Panc1 (cell line): ENCODE data around the gene ZIC4. TPM values are rescaled to one million over a fixed set of nuclear protein-coding genes. Genes with fewer than 3 reads are reported as not detected.

Experiments used
- ATAC-seq: fragments of 200-7000 bp; cut with Tn5 transposase; 2 replicates; pipeline ENCODE4 v1.9.1; 2020; ENCODE audit warnings: mild to moderate bottlenecking, moderate library complexity
- BruUV-seq: library from RNA; stranded (reverse); fragments of 400-500 nt; replicated peaks from 2 replicates; lab custom pipeline; 2021; lab: Mats Ljungman, UMichigan
- CTCF ChIA-PET: fragments of 300-600 bp; sonication (Branson Sonifier 250); formaldehyde crosslinking; loops from one replicate; lab custom pipeline; 2022; ENCODE audit warnings: antibody characterized with exemption; lab: Charles Lee
- POLR2A ChIA-PET: fragments of 300-600 bp; sonication (Branson Sonifier 250); formaldehyde crosslinking; loops from one replicate; lab custom pipeline; 2022; ENCODE audit warnings: antibody characterized with exemption; lab: Charles Lee
- DNase-seq: peaks from one replicate; pipeline ENCODE4 v3.0.0-alpha.2; 2010; ENCODE audit warnings: low read depth, low spot score
- H3K27ac ChIP-seq: 2 replicates; pipeline ENCODE4 v1.5.1; 2011; ENCODE audit warnings: mild to moderate bottlenecking, low read length, inconsistent platforms
- H3K27me3 ChIP-seq: fragments of 200-500 bp; sonication (Bioruptor generic); 2 replicates; pipeline ENCODE4 v1.6.0; 2014; ENCODE audit warnings: low read length, inconsistent platforms; ENCODE audit not compliant: control insufficient read depth, insufficient read depth
- H3K36me3 ChIP-seq: fragments of 200-500 bp; sonication (Bioruptor generic); 2 replicates; pipeline ENCODE4 v1.5.1; 2014; ENCODE audit warnings: inconsistent platforms, mild to moderate bottlenecking, low read length, moderate library complexity; ENCODE audit not compliant: control insufficient read depth, insufficient read depth
- H3K4me1 ChIP-seq: 2 replicates; pipeline ENCODE4 v1.5.1; 2011; ENCODE audit warnings: inconsistent platforms, mild to moderate bottlenecking, low read length, moderate library complexity; ENCODE audit not compliant: control insufficient read depth, insufficient read depth
- H3K4me3 ChIP-seq, 2 experiments: 2 replicates each; pipeline ENCODE4 v1.5.1; 2011 to 2012; ENCODE audit warnings: low read depth in 2 of 2, low read length in 2 of 2, mild to moderate bottlenecking in 2 of 2, inconsistent platforms in 1 of 2, moderate library complexity in 1 of 2
- H3K9me3 ChIP-seq: fragments of 200-500 bp; sonication (Bioruptor generic); 2 replicates; pipeline ENCODE4 v1.5.1; 2014; ENCODE audit warnings: low read depth, mild to moderate bottlenecking, inconsistent platforms, low read length, moderate library complexity; ENCODE audit not compliant: control insufficient read depth, insufficient read depth
- CTCF ChIP-seq: fragments of 450-650 bp; IDR thresholded peaks from 2 replicates; pipeline ENCODE4 v1.5.1; 2017; ENCODE audit warnings: mild to moderate bottlenecking
- POLR2AphosphoS5 ChIP-seq: IDR thresholded peaks from 2 replicates; pipeline ENCODE4 v1.6.1; 2012; ENCODE audit warnings: mild to moderate bottlenecking, low read depth, low read length, moderate library complexity
- SIN3A ChIP-seq: IDR thresholded peaks from 2 replicates; pipeline ENCODE4 v1.6.1; 2012; ENCODE audit warnings: low read depth, mild to moderate bottlenecking, low read length, moderate library complexity, borderline replicate concordance; ENCODE audit not compliant: insufficient read depth
- TCF7L2 ChIP-seq: IDR thresholded peaks from 2 replicates; pipeline ENCODE4 v1.6.1; 2011; ENCODE audit warnings: mild to moderate bottlenecking, low read depth, low read length, inconsistent platforms
- in situ Hi-C: cut with HindIII; loops from 2 replicates; pipeline ENCODE4 v1.10.0; 2016; ENCODE audit warnings: low sequenced_read_pairs, low pct_unique_long_range_greater_than_20kb
- intact Hi-C: fragments of 100-400 bp; cut with micrococcal nuclease; formaldehyde crosslinking; loops from one replicate; pipeline ENCODE4 v1.10.0; 2022; ENCODE audit not compliant: unreplicated experiment
- total RNA-seq: library from RNA; stranded (reverse); gene quantifications from one replicate; pipeline ENCODE4 v1.2.1, GENCODE V29; 2021; ENCODE audit not compliant: unreplicated experiment
- TF ChIP-seq, protein P1 (sequence below), 2 experiments: IDR thresholded peaks; 2 replicates each; pipeline ENCODE4 v1.6.1; 2011 to 2012; ENCODE audit warnings: low read depth in 2 of 2, control low read depth in 1 of 2, low read length in 1 of 2, mild to moderate bottlenecking in 1 of 2, moderate library complexity in 1 of 2; ENCODE audit not compliant: insufficient read depth in 1 of 2

ZIC4 gene
- total RNA-seq, 1 experiment from 2014 or later, result not detected

- ChIA-PET POLR2A (no interaction called here), CTCF (no interaction called here)
- intact Hi-C loops (no loop called here), in situ Hi-C loops (no loop called here)
- no peak for ATAC-seq
- Histone ChIP-seq H3K27ac (no peak overlapping the region), H3K4me3 (no peak overlapping the region), H3K9me3 (no peaks in the 10 kb centered on the region), H3K4me1 (no peaks in the 10 kb centered on the region), H3K27me3 (no peaks in the 10 kb centered on the region), H3K36me3 (no peaks in the 10 kb centered on the region)
- TF ChIP-seq SIN3A, result no peak
- TF ChIP-seq, protein P1, sequence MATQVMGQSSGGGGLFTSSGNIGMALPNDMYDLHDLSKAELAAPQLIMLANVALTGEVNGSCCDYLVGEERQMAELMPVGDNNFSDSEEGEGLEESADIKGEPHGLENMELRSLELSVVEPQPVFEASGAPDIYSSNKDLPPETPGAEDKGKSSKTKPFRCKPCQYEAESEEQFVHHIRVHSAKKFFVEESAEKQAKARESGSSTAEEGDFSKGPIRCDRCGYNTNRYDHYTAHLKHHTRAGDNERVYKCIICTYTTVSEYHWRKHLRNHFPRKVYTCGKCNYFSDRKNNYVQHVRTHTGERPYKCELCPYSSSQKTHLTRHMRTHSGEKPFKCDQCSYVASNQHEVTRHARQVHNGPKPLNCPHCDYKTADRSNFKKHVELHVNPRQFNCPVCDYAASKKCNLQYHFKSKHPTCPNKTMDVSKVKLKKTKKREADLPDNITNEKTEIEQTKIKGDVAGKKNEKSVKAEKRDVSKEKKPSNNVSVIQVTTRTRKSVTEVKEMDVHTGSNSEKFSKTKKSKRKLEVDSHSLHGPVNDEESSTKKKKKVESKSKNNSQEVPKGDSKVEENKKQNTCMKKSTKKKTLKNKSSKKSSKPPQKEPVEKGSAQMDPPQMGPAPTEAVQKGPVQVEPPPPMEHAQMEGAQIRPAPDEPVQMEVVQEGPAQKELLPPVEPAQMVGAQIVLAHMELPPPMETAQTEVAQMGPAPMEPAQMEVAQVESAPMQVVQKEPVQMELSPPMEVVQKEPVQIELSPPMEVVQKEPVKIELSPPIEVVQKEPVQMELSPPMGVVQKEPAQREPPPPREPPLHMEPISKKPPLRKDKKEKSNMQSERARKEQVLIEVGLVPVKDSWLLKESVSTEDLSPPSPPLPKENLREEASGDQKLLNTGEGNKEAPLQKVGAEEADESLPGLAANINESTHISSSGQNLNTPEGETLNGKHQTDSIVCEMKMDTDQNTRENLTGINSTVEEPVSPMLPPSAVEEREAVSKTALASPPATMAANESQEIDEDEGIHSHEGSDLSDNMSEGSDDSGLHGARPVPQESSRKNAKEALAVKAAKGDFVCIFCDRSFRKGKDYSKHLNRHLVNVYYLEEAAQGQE (IDR thresholded peaks at IDR 0.05; ENCODE audit: insufficient read depth in 1 of 2, low read depth in 2 of 2, low read length in 1 of 2), result no peak
- DNase-seq, result no peak
- no TSS peak for BruUV-seq
Observed at GRCh38 chr3:147447224-147447623, 40.9 kb upstream of the ZIC4 start.

DNA sequence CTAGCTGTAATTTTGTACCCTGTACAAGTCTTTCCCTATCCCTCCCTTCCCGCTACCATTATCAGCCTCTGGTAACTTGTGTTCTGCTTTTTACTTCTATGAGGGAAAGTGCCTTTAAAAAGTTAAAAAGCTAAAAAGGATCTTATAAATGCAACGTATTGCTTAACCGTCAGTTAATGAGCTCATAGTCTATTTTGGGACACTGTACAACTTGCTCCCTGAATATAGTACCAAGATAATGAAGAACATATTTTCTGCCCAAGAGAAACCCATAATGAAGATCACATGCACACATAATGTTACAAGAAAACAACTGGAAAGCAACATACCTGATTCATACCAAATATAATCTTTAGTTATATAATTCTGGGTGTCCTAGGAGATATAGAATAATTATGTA lies 25.4 kb upstream of the ZIC4 start:
- no TSS peak for BruUV-seq
- Histone ChIP-seq H3K27ac (no peak overlapping the region), H3K9me3 (no peaks in the 10 kb centered on the region), H3K4me3 (no peak overlapping the region), H3K36me3 (no peaks in the 10 kb centered on the region), H3K27me3 (no peaks in the 10 kb centered on the region), H3K4me1 (no peaks in the 10 kb centered on the region)
- DNase-seq, result no peak
- TF ChIP-seq, protein P1 (IDR thresholded peaks at IDR 0.05; ENCODE audit: insufficient read depth in 1 of 2, low read depth in 2 of 2, low read length in 1 of 2), result no peak
- TF ChIP-seq SIN3A (no peak), TCF7L2 (no peak), CTCF (no peak), POLR2AphosphoS5 (no peak)
- CTCF ChIA-PET, result no interaction called here
- in situ Hi-C loops (no loop called here), intact Hi-C loops (no loop called here)
- no peak for ATAC-seq
- POLR2A ChIA-PET, result interaction anchor here (0.6 kb wide), 1 partner anchor 21 kb away, joined by 6 read pairs; no protein-coding TSS in a partner anchor
